OCI-LY1 (cell line): ENCODE data around the gene TACR2.

Experiments used
- CTCF ChIP-seq: fragments of 200-600 bp; sonication (generic), shearing (Covaris generic); IDR thresholded peaks from 2 replicates; pipeline ENCODE4 v1.5.1; 2017; ENCODE audit warnings: mild to moderate bottlenecking, antibody characterized with exemption, low read length, moderate library complexity, mixed read lengths
- EZH2 ChIP-seq: fragments of 200-600 bp; sonication (generic), shearing (Covaris generic); IDR thresholded peaks from 2 replicates; pipeline ENCODE4 v1.8.0; 2017; ENCODE audit warnings: borderline replicate concordance, mixed run types, mild to moderate bottlenecking, antibody characterized with exemption, low read length, moderate library complexity, mixed read lengths

DNA sequence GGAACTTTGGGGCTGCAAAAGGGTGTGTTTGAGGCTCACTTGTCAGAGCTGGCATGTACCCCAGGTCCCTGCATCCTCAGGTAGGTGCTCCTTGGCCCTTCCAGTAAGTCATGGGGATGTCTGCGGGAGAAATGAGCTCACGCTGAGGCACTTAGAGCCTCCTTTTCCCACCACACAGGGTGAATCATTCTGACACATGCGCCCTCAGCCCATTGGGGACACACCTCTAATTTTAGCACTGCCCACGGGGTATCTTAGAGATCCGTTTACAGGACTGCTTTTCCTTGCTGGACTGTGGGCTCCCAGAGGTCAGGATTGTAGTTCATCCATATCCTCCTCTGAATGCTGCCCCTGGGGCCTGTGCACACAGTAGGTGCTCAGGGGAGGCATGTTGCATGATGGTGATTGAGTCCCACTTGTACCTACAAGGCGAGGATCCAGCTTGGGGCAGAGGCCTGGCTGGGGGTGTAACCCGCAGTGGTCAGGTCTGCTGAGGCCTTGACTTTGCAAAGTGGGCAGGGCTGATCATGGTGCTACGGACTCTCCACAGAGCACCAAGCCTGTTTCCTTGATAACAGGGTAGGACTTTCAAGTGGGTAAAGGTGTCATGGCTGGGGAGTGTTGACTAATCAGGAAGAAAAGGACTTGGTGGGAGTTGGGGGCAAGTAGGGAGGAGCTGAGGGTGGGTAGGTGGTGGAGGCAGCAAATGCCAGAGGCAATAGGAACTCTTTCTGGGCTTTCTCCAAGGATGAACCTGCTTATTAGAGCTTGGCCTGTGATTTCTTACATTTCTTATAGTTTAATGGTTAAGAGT, 40.4 kb upstream of the TACR2 start:
- TF ChIP-seq CTCF = no peak
- TF ChIP-seq EZH2 = no peak
